K562 (cell line): ENCODE measurements around the gene APC2. TPM values are rescaled to one million over a fixed set of nuclear protein-coding genes. Genes with fewer than 3 reads are reported as not detected.

ENCODE experiments used
- BACH1 ChIP-seq: fragments of 200-800 bp; sonication (Bioruptor generic); IDR thresholded peaks from 2 replicates; pipeline ENCODE4 v1.6.1; 2016; ENCODE audit warnings: missing genetic modification characterization, missing compliant biosample characterization
- CBX8 ChIP-seq: fragments of 200-600 bp; sonication (generic); IDR thresholded peaks from 2 replicates; pipeline ENCODE4 v1.6.1; 2012; ENCODE audit warnings: borderline replicate concordance, mixed run types, low read depth, mild to moderate bottlenecking, moderate library complexity, mixed read lengths, low read length, control low read depth, inconsistent platforms; ENCODE audit not compliant: poor library complexity, severe bottlenecking; ENCODE audit errors: extremely low read depth
- CCNT2 ChIP-seq: IDR thresholded peaks from 2 replicates; pipeline ENCODE4 v1.6.1; 2011; ENCODE audit warnings: borderline replicate concordance, low read depth, mild to moderate bottlenecking, moderate library complexity, mixed read lengths, low read length; ENCODE audit not compliant: insufficient read length; ENCODE audit errors: extremely low read depth
- NFE2L1 ChIP-seq: fragments of 450-650 bp; IDR thresholded peaks from 2 replicates; pipeline ENCODE4 v1.6.1; 2016; ENCODE audit warnings: missing genetic modification characterization, low read depth, mild to moderate bottlenecking, missing compliant biosample characterization, moderate library complexity, borderline replicate concordance
- NR4A1 ChIP-seq, 2 experiments: fragments of 250-450 bp in 1 of 2; fragments of 450-650 bp in 1 of 2; sonication (Bioruptor Pico) in 1 of 2; IDR thresholded peaks; 2 replicates each; pipeline versions ENCODE4 v1.4.0 to v1.6.1; 2016 to 2020; ENCODE audit warnings: mild to moderate bottlenecking in 2 of 2, missing compliant biosample characterization in 1 of 2, missing genetic modification characterization in 1 of 2, moderate library complexity in 1 of 2
- PURB ChIP-seq: sonication (generic); formaldehyde crosslinking; IDR thresholded peaks from 2 replicates; pipeline ENCODE4 v1.9.0; 2021; ENCODE audit warnings: low read depth, mild to moderate bottlenecking, missing genetic modification reagents
- RBM15 ChIP-seq: fragments of 200-400 bp; formaldehyde crosslinking; IDR thresholded peaks from 2 replicates; pipeline ENCODE4 v1.6.1; 2018; ENCODE audit warnings: mild to moderate bottlenecking, low read length, moderate library complexity; ENCODE audit not compliant: insufficient read depth
- SMAD4 ChIP-seq: fragments of 250-450 bp; sonication (Bioruptor Pico); conservative IDR thresholded peaks from 2 replicates; pipeline ENCODE4 v1.8.0; 2021; ENCODE audit warnings: inconsistent platforms, mild to moderate bottlenecking, moderate library complexity
- TEAD1 ChIP-seq, 2 experiments: fragments of 450-650 bp in 1 of 2; sonication (generic) in 1 of 2; formaldehyde crosslinking; IDR thresholded peaks; 2 replicates each; pipeline versions ENCODE4 v1.4.0 to v1.8.0; 2020 to 2022; ENCODE audit warnings: mild to moderate bottlenecking in 2 of 2, missing genetic modification reagents in 1 of 2
- TOE1 ChIP-seq, 2 experiments: fragments of 450-650 bp in 1 of 2; sonication (generic) in 1 of 2; formaldehyde crosslinking in 1 of 2; IDR thresholded peaks; 2 replicates each; pipeline versions ENCODE4 v1.7.1 to v1.8.0; 2016 to 2022; ENCODE audit warnings: borderline replicate concordance in 2 of 2, mild to moderate bottlenecking in 2 of 2, antibody characterized with exemption in 1 of 2, inconsistent platforms in 1 of 2, low read depth in 1 of 2, missing genetic modification reagents in 1 of 2, moderate library complexity in 1 of 2
- ZNF134 ChIP-seq: fragments of 250-450 bp; sonication (Bioruptor Pico); conservative IDR thresholded peaks from 2 replicates; pipeline ENCODE4 v1.4.0; 2020
- polyA plus RNA-seq, 8 experiments: library from polyadenylated mRNA; depleted of rRNA in 4 of 8; stranded (reverse) in 5 of 8; unstranded in 3 of 8; fragments of >200 nt; fragmentation: Nextera tagmentation in 2 of 8; fragmentation: Illumina TruSeq in 1 of 8; extraction: Ambion mirVana in 2 of 8; extraction: Trizol in 1 of 8; gene quantifications; 2 replicates each; pipeline versions ENCODE4 v1.2.1 to v1.2.3, GENCODE V29; 2011 to 2014; ENCODE audit warnings: inconsistent platforms in 1 of 8, missing spikeins in 1 of 8
- total RNA-seq, 7 experiments: library from RNA; depleted of rRNA in 6 of 7; stranded (reverse); fragments of >200 nt in 6 of 7; fragmentation: Illumina TruSeq in 2 of 7; extraction: Trizol in 2 of 7; gene quantifications; 2 replicates each; pipeline versions ENCODE4 v1.2.1 to v1.2.3, GENCODE V29; 2011 to 2021; ENCODE audit warnings: low replicate concordance in 1 of 7
- TF ChIP-seq, protein P1 (sequence below): sonication (generic); formaldehyde crosslinking; IDR thresholded peaks from 2 replicates; pipeline ENCODE4 v1.8.0; 2022; ENCODE audit warnings: mild to moderate bottlenecking, missing genetic modification reagents
- TF ChIP-seq, protein P2 (sequence below): fragments of 250-450 bp; sonication (Bioruptor Pico); IDR thresholded peaks from 2 replicates; pipeline ENCODE4 v1.5.1; 2021; ENCODE audit warnings: mild to moderate bottlenecking
- TF ChIP-seq, protein P3 (sequence below): fragments of 250-450 bp; sonication (Bioruptor Pico); IDR thresholded peaks from 2 replicates; pipeline ENCODE4 v1.8.0; 2021; ENCODE audit warnings: moderate library complexity, mild to moderate bottlenecking, inconsistent platforms

The APC2 gene
- total and polyA plus RNA-seq, 9 of the 15 experiments (the other 6 are each of a cell fraction or from before 2014, with no cell fraction given), result 0.01 to 0.40 (median 0.05) TPM; not detected in 3

DNA sequence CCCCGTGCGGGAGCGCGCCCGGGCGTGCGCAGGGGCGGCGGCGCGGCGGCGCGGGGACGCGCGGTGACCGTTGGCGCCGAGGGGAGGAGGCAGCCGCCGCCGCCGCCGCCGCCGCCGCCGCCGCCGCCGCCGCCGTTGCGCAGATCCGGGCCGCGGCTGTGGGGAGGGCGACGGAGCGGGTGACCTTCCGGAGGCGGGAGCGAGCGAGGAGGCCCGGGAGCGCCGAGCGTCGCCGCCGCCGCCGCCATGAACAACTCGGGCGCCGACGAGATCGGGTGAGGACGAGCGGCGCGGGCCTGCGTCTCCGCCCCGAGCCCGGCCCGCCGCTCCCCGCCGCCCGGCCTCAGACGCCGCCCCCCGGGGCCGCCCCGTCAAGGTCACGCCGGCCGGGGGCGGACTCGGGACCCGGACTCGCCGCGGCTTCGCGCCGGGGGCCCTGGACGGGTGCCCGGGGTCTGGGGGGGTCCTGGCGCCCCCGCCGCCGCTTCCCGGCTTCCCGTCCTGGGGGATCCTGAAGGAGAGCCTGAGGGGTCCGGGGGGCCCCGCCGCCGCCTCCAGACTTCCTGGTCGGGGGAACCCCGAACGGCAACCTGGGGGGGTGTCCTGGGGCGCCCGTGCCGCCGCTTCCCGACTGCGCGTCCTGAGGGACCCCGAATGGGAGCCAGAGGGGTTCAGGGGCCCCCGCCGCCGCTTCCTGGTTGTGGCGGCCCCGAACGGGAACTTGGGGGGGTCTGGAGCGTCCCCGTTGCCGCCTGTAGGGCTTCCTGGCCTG is 42.2 kb upstream of the APC2 start, which contains the start of gene DAZAP1 (continued):
- TF ChIP-seq TOE1 (IDR thresholded peaks at IDR 0.05; ENCODE audit: borderline replicate concordance), result no peak
- TF ChIP-seq TOE1 (CRISPR knock-in tag; IDR thresholded peaks at IDR 0.05; ENCODE audit: borderline replicate concordance, low read depth), result no peak
- peak; percentile 24 for TF ChIP-seq CCNT2
- TF ChIP-seq TEAD1 (CRISPR knock-in tag; IDR thresholded peaks at IDR 0.05), result no peak
- TF ChIP-seq RBM15, result no peak
- no peak for TF ChIP-seq NFE2L1 (tag)
- TF ChIP-seq, protein P1, sequence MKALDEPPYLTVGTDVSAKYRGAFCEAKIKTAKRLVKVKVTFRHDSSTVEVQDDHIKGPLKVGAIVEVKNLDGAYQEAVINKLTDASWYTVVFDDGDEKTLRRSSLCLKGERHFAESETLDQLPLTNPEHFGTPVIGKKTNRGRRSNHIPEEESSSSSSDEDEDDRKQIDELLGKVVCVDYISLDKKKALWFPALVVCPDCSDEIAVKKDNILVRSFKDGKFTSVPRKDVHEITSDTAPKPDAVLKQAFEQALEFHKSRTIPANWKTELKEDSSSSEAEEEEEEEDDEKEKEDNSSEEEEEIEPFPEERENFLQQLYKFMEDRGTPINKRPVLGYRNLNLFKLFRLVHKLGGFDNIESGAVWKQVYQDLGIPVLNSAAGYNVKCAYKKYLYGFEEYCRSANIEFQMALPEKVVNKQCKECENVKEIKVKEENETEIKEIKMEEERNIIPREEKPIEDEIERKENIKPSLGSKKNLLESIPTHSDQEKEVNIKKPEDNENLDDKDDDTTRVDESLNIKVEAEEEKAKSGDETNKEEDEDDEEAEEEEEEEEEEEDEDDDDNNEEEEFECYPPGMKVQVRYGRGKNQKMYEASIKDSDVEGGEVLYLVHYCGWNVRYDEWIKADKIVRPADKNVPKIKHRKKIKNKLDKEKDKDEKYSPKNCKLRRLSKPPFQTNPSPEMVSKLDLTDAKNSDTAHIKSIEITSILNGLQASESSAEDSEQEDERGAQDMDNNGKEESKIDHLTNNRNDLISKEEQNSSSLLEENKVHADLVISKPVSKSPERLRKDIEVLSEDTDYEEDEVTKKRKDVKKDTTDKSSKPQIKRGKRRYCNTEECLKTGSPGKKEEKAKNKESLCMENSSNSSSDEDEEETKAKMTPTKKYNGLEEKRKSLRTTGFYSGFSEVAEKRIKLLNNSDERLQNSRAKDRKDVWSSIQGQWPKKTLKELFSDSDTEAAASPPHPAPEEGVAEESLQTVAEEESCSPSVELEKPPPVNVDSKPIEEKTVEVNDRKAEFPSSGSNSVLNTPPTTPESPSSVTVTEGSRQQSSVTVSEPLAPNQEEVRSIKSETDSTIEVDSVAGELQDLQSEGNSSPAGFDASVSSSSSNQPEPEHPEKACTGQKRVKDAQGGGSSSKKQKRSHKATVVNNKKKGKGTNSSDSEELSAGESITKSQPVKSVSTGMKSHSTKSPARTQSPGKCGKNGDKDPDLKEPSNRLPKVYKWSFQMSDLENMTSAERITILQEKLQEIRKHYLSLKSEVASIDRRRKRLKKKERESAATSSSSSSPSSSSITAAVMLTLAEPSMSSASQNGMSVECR (CRISPR knock-in tag), result no peak
- TF ChIP-seq ZNF134, result no peak
- TF ChIP-seq, protein P2, sequence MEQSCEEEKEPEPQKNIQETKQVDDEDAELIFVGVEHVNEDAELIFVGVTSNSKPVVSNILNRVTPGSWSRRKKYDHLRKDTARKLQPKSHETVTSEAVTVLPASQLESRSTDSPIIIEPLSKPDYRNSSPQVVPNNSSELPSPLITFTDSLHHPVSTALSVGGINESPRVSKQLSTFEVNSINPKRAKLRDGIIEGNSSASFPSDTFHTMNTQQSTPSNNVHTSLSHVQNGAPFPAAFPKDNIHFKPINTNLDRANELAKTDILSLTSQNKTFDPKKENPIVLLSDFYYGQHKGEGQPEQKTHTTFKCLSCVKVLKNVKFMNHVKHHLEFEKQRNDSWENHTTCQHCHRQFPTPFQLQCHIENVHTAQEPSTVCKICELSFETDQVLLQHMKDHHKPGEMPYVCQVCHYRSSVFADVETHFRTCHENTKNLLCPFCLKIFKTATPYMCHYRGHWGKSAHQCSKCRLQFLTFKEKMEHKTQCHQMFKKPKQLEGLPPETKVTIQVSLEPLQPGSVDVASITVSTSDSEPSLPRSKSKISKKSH, result no peak
- no peak for TF ChIP-seq CBX8
- no peak for TF ChIP-seq PURB (CRISPR knock-in tag)
- TF ChIP-seq, protein P3, sequence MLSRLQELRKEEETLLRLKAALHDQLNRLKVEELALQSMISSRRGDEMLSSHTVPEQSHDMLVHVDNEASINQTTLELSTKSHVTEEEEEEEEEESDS (CRISPR knock-in tag), result no peak
- no peak for TF ChIP-seq BACH1
- TF ChIP-seq SMAD4 (CRISPR knock-in tag), result 0 out of 2 replicates have a peak, but pooled peaks have one; percentile 11
- TF ChIP-seq NR4A1 (CRISPR knock-in tag; IDR thresholded peaks at IDR 0.05), result no peak
- TF ChIP-seq NR4A1 (tag; IDR thresholded peaks at IDR 0.05), result 0 out of 2 replicates have a peak, but pooled peaks have one; percentile 9
